GM23248 (cell line): ENCODE measurements around the gene PROS1.

Experiments used
- EZH2 ChIP-seq: fragments of 200-600 bp; sonication (generic); IDR thresholded peaks from 2 replicates; pipeline ENCODE4 v1.6.1; 2018; ENCODE audit warnings: antibody characterized with exemption, mild to moderate bottlenecking; ENCODE audit not compliant: insufficient read depth, poor library complexity, severe bottlenecking
- EZH2phosphoT487 ChIP-seq: fragments of 200-600 bp; sonication (generic); IDR thresholded peaks from 2 replicates; pipeline ENCODE4 v1.6.1; 2018; ENCODE audit warnings: antibody characterized with exemption, moderate library complexity, mild to moderate bottlenecking, low read depth; ENCODE audit not compliant: insufficient read depth

DNA sequence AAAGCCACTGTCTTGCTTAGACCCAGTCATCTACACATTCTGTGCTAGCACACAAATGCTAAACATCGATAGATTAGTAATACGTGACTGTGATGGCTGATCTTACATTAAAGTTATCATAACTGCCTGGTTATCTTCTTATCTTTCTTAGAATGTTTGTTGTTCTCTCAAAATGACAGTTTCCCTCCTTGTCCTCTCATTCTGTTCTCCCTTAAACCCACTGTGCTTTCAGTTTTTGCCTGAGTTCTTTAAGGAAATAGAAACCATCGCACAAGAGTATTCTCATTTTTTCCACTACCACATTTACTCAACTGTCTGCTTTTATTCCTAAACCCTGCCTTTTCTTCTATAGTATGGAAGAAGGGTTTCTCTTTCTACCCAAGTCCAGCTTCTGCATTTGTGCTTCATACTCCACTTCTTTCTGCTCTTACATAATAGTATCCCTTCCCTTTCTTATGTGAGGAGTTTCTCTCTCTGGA, 37.6 kb upstream of the PROS1 start:
- TF ChIP-seq EZH2, result no peak
- no peak for TF ChIP-seq EZH2phosphoT487
